Middle frontal gyrus (tissue), 1 donor: ENCODE measurements around the gene AUTS2.
A peak's percentile ranks its signal among the peaks of the same experiment; 100 is the strongest.

Source experiments
- DNase-seq: peaks from one replicate; pipeline ENCODE4 v3.0.0-alpha.2; 2015; ENCODE audit warnings: low spot score; ENCODE audit errors: extremely low spot score

Gene AUTS2

GRCh38 chr7:69622960-69623359 lies 24.7 kb downstream of the AUTS2 start:
- DNase-seq = no peak

- no peak for DNase-seq
Observed at GRCh38 chr7:69624435-69625230, 26.4 kb downstream of the AUTS2 start.

- no peak for DNase-seq
Observed at GRCh38 chr7:69625238-69625637, 27.0 kb downstream of the AUTS2 start.

- DNase-seq = no peak
Observed at GRCh38 chr7:69625798-69626197, 27.5 kb downstream of the AUTS2 start.

- DNase-seq = no peak
Observed at GRCh38 chr7:69630292-69630691, 32.0 kb downstream of the AUTS2 start.

- no peak for DNase-seq
Observed at GRCh38 chr7:69631131-69631530, 32.9 kb downstream of the AUTS2 start.

GRCh38 chr7:69632280-69632679 lies 34.0 kb downstream of the AUTS2 start:
- no peak for DNase-seq

- no peak for DNase-seq
Observed at GRCh38 chr7:69633122-69633831, 35.0 kb downstream of the AUTS2 start.

GRCh38 chr7:69635555-69636185 lies 37.4 kb downstream of the AUTS2 start:
- peak; percentile 21 for DNase-seq

GRCh38 chr7:69638674-69639073 lies 40.4 kb downstream of the AUTS2 start:
- DNase-seq = no peak

GRCh38 chr7:69640216-69640615 lies 41.9 kb downstream of the AUTS2 start:
- DNase-seq = no peak

- DNase-seq = no peak
Observed at GRCh38 chr7:69640925-69641594, 42.8 kb downstream of the AUTS2 start.

- DNase-seq = no peak
Observed at GRCh38 chr7:69643265-69643664, 45.0 kb downstream of the AUTS2 start.

- no peak for DNase-seq
Observed at GRCh38 chr7:69643708-69644445, 45.6 kb downstream of the AUTS2 start.

- no peak for DNase-seq
Observed at GRCh38 chr7:69645683-69646082, 47.4 kb downstream of the AUTS2 start.

- DNase-seq = no peak
Observed at GRCh38 chr7:69651101-69651590, 52.9 kb downstream of the AUTS2 start.

- no peak for DNase-seq
Observed at GRCh38 chr7:69652947-69653701, 54.8 kb downstream of the AUTS2 start.

- no peak for DNase-seq
Observed at GRCh38 chr7:69653806-69654205, 55.5 kb downstream of the AUTS2 start.

- no peak for DNase-seq
Observed at GRCh38 chr7:69654381-69654780, 56.1 kb downstream of the AUTS2 start.
